Left cardiac atrium (tissue), 4 donors: ENCODE results near the gene SPTB. TPM values are rescaled to one million over a fixed set of nuclear protein-coding genes. Genes with fewer than 3 reads are reported as not detected.
A peak's percentile ranks its signal among the peaks of the same experiment; 100 is the strongest.

ENCODE experiments used
- ATAC-seq, 2 donors: fragments of 200-7000 bp; cut with Tn5 transposase; one replicate each; pipeline ENCODE4 v1.9.1; 2020; ENCODE audit warnings: mild to moderate bottlenecking in 2 of 2, moderate library complexity in 2 of 2
- DNase-seq: peaks from one replicate; pipeline ENCODE4 v3.0.0-alpha.2; 2020
- intact Hi-C, 2 donors: fragments of 100-400 bp; cut with DNase I; formaldehyde crosslinking; loops; one replicate each; pipeline versions ENCODE4 v1.14.1 to v1.15.1; 2022 to 2023
- total RNA-seq, 2 donors: library from RNA; stranded (reverse); fragmentation: NEBNext Ultra II Directional; extraction: Animal tissue kit (Norgen Biotek cat#: 25700); gene quantifications; one replicate each; pipeline ENCODE4 v1.2.1, GENCODE V29; 2021
- donor health status: DM: no; HTN: yes; CAD: no.
- donor health status: DM: no; HTN: yes; CAD: no; lungs with severe emphysema.
- donor health status: DM: yes; HTN: yes; CAD: no.
- donor health status: Dilated cardiomyopathy.

SPTB gene
- total RNA-seq, 2 donors from 2014 or later: 58.2 to 63.6 TPM

- intact Hi-C loops: loop anchor here (2.0 to 5.0 kb wide), 2 partner anchors 92 to 93 kb away; no protein-coding TSS in a partner anchor
- no peak for DNase-seq
- no peak for ATAC-seq
Observed at GRCh38 chr14:64763801-64764621, 115.7 kb downstream of the SPTB start.

DNA sequence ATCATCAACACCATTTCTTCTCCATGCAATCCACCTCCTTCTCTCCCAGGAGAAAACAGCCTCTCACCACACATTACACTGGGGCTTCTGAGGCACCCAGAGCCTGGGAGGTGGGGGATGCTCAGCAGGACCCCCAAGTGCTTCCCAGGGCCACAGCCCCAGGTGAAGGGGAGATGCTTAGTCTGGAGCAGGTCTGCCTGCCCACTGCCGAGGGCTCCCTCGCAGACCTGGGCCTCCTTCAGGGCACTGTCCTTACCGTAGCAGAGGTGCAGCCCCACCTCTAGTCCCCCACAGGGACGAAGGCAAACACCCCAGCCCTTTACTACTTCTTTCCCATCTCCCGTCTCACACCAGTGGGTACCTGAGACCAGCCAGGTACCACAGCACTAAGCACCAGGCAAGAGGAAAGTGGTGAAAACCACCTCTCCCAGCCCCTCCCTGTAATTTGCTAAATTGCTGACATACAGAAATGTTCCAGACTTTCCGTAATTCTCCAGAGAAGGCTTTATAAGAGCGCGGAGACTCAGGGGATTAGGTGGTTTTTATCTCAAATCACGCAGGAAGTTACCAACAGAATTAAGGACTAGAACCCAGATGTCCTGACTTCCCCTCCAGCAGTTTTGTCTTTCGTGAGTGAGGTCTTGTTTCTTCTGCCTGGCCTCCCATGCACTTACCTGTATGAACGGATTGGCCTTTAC, 116.5 kb downstream of the SPTB start:
- ATAC-seq (no peak), DNase-seq (no peak)
- intact Hi-C loops: loop anchor here in 1 of 2 donors (5.0 kb wide), 1 partner anchor 91 kb away; no protein-coding TSS in a partner anchor

GRCh38 chr14:64762044-64763034, 117.4 kb downstream of the SPTB start:
- DNase-seq (peak; percentile 89), ATAC-seq (peak; percentile 52 to 62)
- intact Hi-C loops: loop anchor here in 1 of 2 donors (5.0 kb wide), 1 partner anchor 90 kb away; no protein-coding TSS in a partner anchor

DNA sequence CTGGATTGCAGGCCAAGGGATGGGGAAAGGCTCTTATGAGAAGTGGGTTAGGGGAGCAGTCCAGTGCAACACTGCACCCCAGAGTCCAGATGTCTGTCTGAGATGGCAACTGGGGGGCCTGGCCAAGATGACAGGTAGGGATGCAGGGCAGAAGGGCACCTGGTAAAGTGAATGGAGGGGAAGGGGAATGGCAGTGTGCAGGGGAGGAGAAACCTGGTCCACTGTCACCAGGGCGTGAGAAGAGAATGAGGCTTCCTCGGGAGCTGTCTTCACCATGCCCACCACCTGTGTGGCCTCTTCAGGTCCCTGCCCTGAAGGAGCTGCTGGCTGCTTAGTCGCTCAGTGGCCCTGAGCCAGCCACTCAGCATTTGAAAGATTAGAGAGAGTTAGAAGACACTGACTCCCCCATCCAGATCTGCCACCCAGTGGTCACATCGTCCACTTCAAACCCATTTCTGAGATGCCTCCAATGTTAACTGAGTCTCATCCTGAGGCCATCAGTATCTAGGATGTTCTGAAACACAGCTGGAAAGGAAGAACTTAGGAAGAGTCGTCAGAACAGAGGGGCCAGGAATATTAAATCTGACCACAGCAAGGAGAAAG, 118.2 kb downstream of the SPTB start:
- DNase-seq: no peak
- intact Hi-C loops: loop anchor here in 1 of 2 donors (5.0 kb wide), 1 partner anchor 89 kb away; no protein-coding TSS in a partner anchor
- no peak for ATAC-seq

- ATAC-seq (no peak), DNase-seq (no peak)
- intact Hi-C loops: loop anchor here in 1 of 2 donors (5.0 kb wide), 1 partner anchor 89 kb away; no protein-coding TSS in a partner anchor
Observed at GRCh38 chr14:64760916-64761315, 118.8 kb downstream of the SPTB start.

DNA sequence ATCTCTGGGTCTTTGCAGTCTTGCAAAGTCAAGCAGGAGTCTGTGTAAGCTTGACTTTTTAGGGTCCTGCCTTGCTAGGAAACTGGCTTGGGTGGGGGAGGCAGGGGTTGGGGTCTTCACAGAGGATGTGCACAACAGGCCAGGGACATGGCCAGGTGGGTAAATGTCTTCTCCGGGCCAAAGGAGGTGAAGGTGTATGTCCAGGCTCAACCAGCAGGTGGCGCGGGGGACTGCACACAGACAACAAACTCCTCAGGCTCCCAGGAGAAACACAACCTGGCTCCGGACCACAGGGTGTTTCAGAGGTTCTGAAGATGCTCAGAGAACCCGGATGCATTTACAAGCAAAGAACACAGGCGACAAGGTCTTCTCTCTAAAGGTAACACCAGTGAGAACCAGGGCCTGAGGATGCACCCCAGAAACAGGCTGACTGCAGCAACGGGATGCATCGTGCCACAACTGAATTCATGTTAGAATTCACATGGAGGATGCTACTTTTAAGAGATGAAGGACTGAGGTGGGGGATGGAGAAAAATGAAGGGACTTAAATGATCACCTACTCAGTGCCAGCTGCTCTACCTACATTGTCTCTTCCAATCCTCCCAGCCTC, 119.5 kb downstream of the SPTB start:
- intact Hi-C loops: loop anchor here in 1 of 2 donors (5.0 kb wide), 1 partner anchor 88 kb away; no protein-coding TSS in a partner anchor
- no peak for ATAC-seq
- DNase-seq: peak; percentile 59

- DNase-seq (no peak), ATAC-seq (no peak)
- intact Hi-C loops: loop anchor here in 1 of 2 donors (5.0 kb wide), 1 partner anchor 37 kb away; no protein-coding TSS in a partner anchor
Observed at GRCh38 chr14:64759555-64759938, 120.2 kb downstream of the SPTB start.

GRCh38 chr14:64758691-64759554, 120.8 kb downstream of the SPTB start:
- DNase-seq (peak; percentile 62), ATAC-seq (peak in 1 of 2 donors; percentile 65)
- intact Hi-C loops: loop anchor here in 1 of 2 donors (5.0 kb wide), 1 partner anchor 37 kb away; no protein-coding TSS in a partner anchor

- ATAC-seq: peak in 1 of 2 donors; percentile 39
- peak; percentile 21 for DNase-seq
- intact Hi-C loops: loop anchor here in 1 of 2 donors (5.0 kb wide), 1 partner anchor 36 kb away; no protein-coding TSS in a partner anchor
Observed at GRCh38 chr14:64758025-64758521, 121.6 kb downstream of the SPTB start.

DNA sequence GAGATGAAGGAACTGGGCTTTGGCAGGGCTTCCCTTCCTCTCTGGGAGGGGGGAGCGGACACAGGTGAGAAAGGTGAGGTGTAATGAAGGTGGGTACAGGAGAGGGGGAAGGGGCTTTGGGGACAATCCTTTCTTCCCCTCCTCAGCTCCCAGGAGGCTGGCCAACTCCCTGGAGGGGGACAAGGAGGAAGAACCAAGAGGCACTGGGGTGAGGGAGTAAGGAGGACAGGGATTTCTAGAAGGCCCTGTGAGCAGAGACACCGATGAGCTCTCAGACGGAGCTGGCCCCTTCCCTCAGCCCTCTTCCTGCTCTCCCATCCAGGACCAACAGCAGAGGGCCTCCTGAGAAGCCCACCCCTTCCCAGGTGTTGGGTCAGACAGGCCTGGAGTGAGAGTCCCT, 122.1 kb downstream of the SPTB start:
- no peak for ATAC-seq
- intact Hi-C loops: loop anchor here in 1 of 2 donors (5.0 kb wide), 1 partner anchor 35 kb away; no protein-coding TSS in a partner anchor
- peak; percentile 20 for DNase-seq

DNA sequence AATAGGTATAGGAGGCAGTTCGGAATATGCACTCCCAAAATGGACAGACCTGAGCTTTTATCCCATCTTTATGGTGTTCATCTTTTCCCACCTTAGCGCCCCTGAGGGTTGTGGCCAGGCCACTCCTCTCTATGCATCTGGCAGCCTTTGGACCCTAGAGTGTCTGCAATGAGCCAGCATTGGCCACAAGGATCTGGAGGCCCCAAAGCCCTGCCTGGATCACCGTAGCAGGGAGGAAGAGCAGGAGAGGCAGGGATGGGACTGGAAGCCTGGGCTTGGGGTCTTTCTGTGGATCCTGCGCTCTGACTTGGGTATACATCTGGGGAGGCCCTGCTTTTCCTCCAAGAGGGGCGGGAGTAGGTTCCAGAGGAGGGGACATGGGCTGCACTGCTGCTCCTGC, 123.0 kb downstream of the SPTB start:
- intact Hi-C loops: loop anchor here in 1 of 2 donors (5.0 kb wide), 1 partner anchor 34 kb away; no protein-coding TSS in a partner anchor
- no peak for ATAC-seq
- DNase-seq: no peak

DNA sequence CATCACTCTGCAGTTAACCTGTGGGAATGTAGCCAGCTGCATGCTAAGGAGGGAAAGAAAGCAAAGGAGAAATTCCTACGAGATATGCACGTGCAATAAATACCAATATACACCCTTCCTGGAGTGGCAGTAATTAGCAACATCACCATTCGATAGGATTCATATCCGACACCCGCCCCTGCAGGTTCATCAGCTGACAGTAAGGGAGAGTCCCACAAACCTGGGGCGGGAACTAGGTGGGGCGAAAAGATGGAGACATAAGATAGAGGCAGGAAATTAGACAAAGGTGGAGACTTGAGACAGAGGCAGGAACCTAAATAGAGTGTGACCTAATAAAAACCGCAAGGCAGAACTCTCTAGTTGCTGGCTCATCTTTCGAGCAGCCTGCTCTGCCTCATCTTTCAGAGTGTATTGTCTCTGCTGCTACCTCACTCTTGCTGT, 123.9 kb downstream of the SPTB start:
- DNase-seq: no peak
- no peak for ATAC-seq

GRCh38 chr14:64754685-64755084, 125.0 kb downstream of the SPTB start:
- no peak for ATAC-seq
- DNase-seq: no peak
- intact Hi-C loops: loop anchor here in 1 of 2 donors (5.0 kb wide), 1 partner anchor 32 kb away; no protein-coding TSS in a partner anchor

More for the DNA sequence above, 123.9 kb downstream of the SPTB start:
- intact Hi-C loops: loop anchor here in 1 of 2 donors (5.0 kb wide), 1 partner anchor 34 kb away; no protein-coding TSS in a partner anchor

DNA sequence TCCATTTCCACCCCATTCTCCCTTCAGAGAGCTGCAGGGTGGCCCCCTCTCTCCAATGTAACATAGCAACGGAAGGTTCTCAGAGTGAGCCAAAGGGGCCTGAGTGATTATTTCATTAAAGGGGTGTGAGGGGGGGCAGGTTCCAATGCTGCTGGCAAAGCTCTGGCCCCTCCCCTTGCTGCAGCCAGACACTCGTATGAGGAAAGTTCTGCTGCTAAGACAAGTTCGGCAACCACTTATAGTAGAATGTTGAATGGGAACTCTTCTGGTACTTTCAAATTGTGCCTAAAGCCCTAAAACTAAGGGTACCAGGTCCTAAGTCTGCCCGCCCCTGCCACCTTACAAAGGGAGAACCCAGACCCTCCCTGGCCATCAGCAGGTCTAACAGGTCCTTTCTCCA, 125.7 kb downstream of the SPTB start:
- ATAC-seq (no peak), DNase-seq (no peak)
- intact Hi-C loops: no loop called here

DNA sequence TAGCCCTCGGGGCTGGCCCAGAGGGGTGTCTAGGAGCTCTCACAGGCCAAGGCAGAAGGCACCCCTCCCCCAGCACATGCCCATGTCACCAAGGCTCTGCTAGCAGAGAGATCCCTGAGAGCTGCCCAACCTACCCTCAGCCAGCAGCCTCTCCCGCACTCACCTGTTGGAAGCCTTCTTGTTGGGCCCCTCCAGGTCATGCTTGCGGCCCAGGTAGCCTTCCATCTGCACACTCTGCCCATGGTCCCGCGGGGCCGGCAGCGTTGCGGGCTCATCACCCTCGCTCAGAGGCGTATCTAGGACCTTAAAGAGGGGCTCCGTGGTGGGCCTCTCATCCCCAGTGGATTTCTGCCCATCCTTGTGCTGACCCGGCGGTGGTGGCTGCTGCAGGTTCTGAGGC, 126.3 kb downstream of the SPTB start:
- ATAC-seq (no peak), DNase-seq (no peak)
- intact Hi-C loops: no loop called here

GRCh38 chr14:64752909-64753308, 126.8 kb downstream of the SPTB start:
- intact Hi-C loops: no loop called here
- ATAC-seq: no peak
- DNase-seq: no peak
